Lower leg skin (tissue), 4 donors: Measurements from ENCODE around the gene FIBIN. TPM values are rescaled to one million over a fixed set of nuclear protein-coding genes. Genes with fewer than 3 reads are reported as not detected.

Experiments
- DNase-seq, 2 donors: peaks; one replicate each; pipeline ENCODE4 v3.0.0-alpha.2; 2019; ENCODE audit warnings: low spot score in 2 of 2
- H3K4me3 ChIP-seq: fragments of 200-600 bp; sonication (generic); 2 replicates; pipeline ENCODE4 v1.5.1; 2017; ENCODE audit warnings: mild to moderate bottlenecking, low read depth; ENCODE audit not compliant: poor library complexity, severe bottlenecking
- CTCF ChIP-seq, 3 donors: fragments of 450-650 bp; IDR thresholded peaks; one replicate each; pipeline ENCODE4 v1.5.1; 2016; ENCODE audit warnings: antibody characterized with exemption in 3 of 3, mild to moderate bottlenecking in 3 of 3, moderate library complexity in 2 of 3
- POLR2A ChIP-seq, 2 donors: fragments of 450-650 bp; IDR thresholded peaks; one replicate each; pipeline ENCODE4 v1.6.1; 2016 to 2017; ENCODE audit warnings: antibody characterized with exemption in 2 of 2, mild to moderate bottlenecking in 1 of 2, moderate library complexity in 1 of 2
- WGBS, 2 donors: methylation state at CpG; one replicate each; pipeline ENCODE4 v1.1.5; 2018; 5-methylcytosine and 5-hydroxymethylcytosine counted together
- intact Hi-C: fragments of 100-400 bp; cut with DNase I; formaldehyde crosslinking; loops from one replicate; pipeline ENCODE4 v1.15.0; 2023; ENCODE audit warnings: low total_unique reads
- total RNA-seq, 4 donors: library from RNA; depleted of rRNA; stranded (reverse); fragments of >200 nt; gene quantifications; one replicate each; pipeline ENCODE4 v1.1.0, GENCODE V29; 2016

FIBIN gene
- total RNA-seq: 10 to 100 TPM; 11.7 to 45.4 (median 15.1) TPM

- 1% methylated on average over 15 to 21 of the region's 22 CpGs for WGBS, 2 donors
- H3K4me3 ChIP-seq: peak within 1 kb of the TSS; percentile 49
- no peak for TF ChIP-seq POLR2A (IDR thresholded peaks at IDR 0.05)
- no peak for TF ChIP-seq CTCF (IDR thresholded peaks at IDR 0.05)
- peak; percentile 56 to 87 for DNase-seq
- intact Hi-C loops: no loop called here
Observed at GRCh38 chr11:26993965-26994457, at the start of gene FIBIN. Gene FIBIN (plus strand): TSS chr11:26994112. CDS start chr11:26994527, 415 bp downstream.

- DNase-seq: no peak
- intact Hi-C loops: no loop called here
- TF ChIP-seq POLR2A (IDR thresholded peaks at IDR 0.05): no peak
- no peak for TF ChIP-seq CTCF (IDR thresholded peaks at IDR 0.05)
- 33 to 41% methylated on average over 3 of the region's 3 CpGs for WGBS, 2 donors
- H3K4me3 ChIP-seq: no peak overlapping the region
Observed at GRCh38 chr11:26944866-26945664, 48.8 kb upstream of the FIBIN start.

GRCh38 chr11:26946257-26946716 is 47.6 kb upstream of the FIBIN start:
- intact Hi-C loops: no loop called here
- TF ChIP-seq POLR2A (IDR thresholded peaks at IDR 0.05) (no peak), CTCF (IDR thresholded peaks at IDR 0.05) (no peak)
- no peak for DNase-seq
- WGBS, 2 donors: 52 to 55% methylated on average over 2 of the region's 2 CpGs
- H3K4me3 ChIP-seq: no peak overlapping the region

- TF ChIP-seq POLR2A (IDR thresholded peaks at IDR 0.05) (no peak), CTCF (IDR thresholded peaks at IDR 0.05) (no peak)
- 18 to 27% methylated on average over 2 of the region's 2 CpGs for WGBS, 2 donors
- intact Hi-C loops: no loop called here
- DNase-seq: peak in 1 of 2 donors; percentile 61
- no peak overlapping the region for H3K4me3 ChIP-seq
Observed at GRCh38 chr11:26947379-26947844, 46.5 kb upstream of the FIBIN start.

- TF ChIP-seq CTCF (IDR thresholded peaks at IDR 0.05) (no peak), POLR2A (IDR thresholded peaks at IDR 0.05) (no peak)
- 55 to 78% methylated on average over 3 of the region's 3 CpGs for WGBS, 2 donors
- DNase-seq: no peak
- intact Hi-C loops: no loop called here
- H3K4me3 ChIP-seq: no peak overlapping the region
Observed at GRCh38 chr11:26947904-26948639, 45.8 kb upstream of the FIBIN start.
